Body of pancreas (tissue), 4 donors: Measurements from ENCODE around the gene SNRK. TPM values are rescaled to one million over a fixed set of nuclear protein-coding genes. Genes with fewer than 3 reads are reported as not detected.

Experiments used
- ATAC-seq: fragments of 150-250 bp; one replicate; pipeline ENCODE4 v1.9.1; 2016
- DNase-seq, 4 donors: peaks; one replicate each; pipeline ENCODE4 v3.0.0-alpha.2; 2019
- H3K27ac ChIP-seq, 4 donors: fragments of 200-600 bp; sonication (generic); 1 replicate in 3 of 4; 2 replicates in 1 of 4; pipeline versions ENCODE4 v1.5.1 to v1.6.1; 2016 to 2019; ENCODE audit warnings: mild to moderate bottlenecking in 1 of 4, mixed read lengths in 1 of 4, moderate library complexity in 1 of 4
- H3K27me3 ChIP-seq, 2 donors: fragments of 200-600 bp; sonication (generic); one replicate each; pipeline ENCODE4 v1.6.0; 2016; ENCODE audit warnings: mild to moderate bottlenecking in 1 of 2
- H3K36me3 ChIP-seq, 2 donors: fragments of 200-600 bp; sonication (generic); replicated peaks in 1 of 2; 2 replicates each; pipeline ENCODE4 v1.5.1; 2016; ENCODE audit warnings: low read depth in 2 of 2; ENCODE audit not compliant: insufficient read depth in 1 of 2
- H3K4me1 ChIP-seq: fragments of 200-600 bp; sonication (generic); one replicate; pipeline ENCODE4 v1.6.0; 2016
- H3K4me3 ChIP-seq, 2 donors: fragments of 200-600 bp; sonication (generic); 1 replicate in 1 of 2; 2 replicates in 1 of 2; pipeline ENCODE4 v1.5.1; 2016 to 2019
- H3K9me3 ChIP-seq, 3 donors: fragments of 200-600 bp; sonication (generic); 1 replicate in 2 of 3; 2 replicates in 1 of 3; pipeline ENCODE4 v1.5.1; 2016
- POLR2A ChIP-seq, 3 donors: fragments of 450-650 bp; IDR thresholded peaks; one replicate each; pipeline ENCODE4 v1.6.1; 2016; ENCODE audit warnings: antibody characterized with exemption in 3 of 3, mild to moderate bottlenecking in 2 of 3
- WGBS, 2 donors: methylation state at CpG; one replicate each; pipeline ENCODE4 v1.1.5; 2017; 5-methylcytosine and 5-hydroxymethylcytosine counted together
- intact Hi-C: fragments of 100-400 bp; cut with DNase I; formaldehyde crosslinking; loops from one replicate; pipeline ENCODE4 v1.15.1; 2023
- total RNA-seq, 2 donors: library from RNA; depleted of rRNA; stranded (reverse); fragments of >200 nt; gene quantifications; one replicate each; pipeline ENCODE4 v1.1.0, GENCODE V29; 2016
- TF ChIP-seq, protein P1 (sequence below), 7 experiments: fragments of 450-650 bp in 4 of 7; fragments of 200-600 bp in 3 of 7; sonication (generic) in 3 of 7; IDR thresholded peaks; one replicate each; pipeline ENCODE4 v1.5.1; 2016 to 2019; ENCODE audit warnings: antibody characterized with exemption in 7 of 7

Gene SNRK
- total RNA-seq, 2 donors from 2014 or later: 22.4 to 25.7 TPM

DNA sequence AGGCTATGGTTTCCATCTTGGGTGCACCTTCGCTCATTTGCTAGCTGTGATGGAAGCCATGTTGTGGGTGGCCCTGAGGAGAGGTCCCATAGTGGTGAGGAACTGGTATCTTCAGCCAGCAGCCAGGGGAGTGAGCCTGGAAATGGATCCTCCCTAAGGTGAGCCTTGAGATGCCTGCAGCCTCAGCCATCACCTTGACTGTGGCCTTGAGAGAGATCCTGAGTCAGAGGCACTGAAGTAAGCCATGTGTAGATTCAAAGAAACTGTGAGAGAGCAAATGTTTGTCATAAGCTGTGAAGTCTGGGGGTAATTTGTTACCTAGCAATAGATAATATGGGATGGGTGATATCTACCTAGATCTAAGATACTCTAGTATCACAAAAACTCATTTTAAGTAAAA lies 105.3 kb downstream of the SNRK start:
- ATAC-seq (no peak), DNase-seq (peak; percentile 23 to 57 (median 40))
- Histone ChIP-seq H3K4me3 (no peak overlapping the region), H3K36me3 (no peaks in the 10 kb centered on the region), H3K27ac (peak overlapping the region; percentile 80 to 92 (median 88)), H3K27me3 (no peaks in the 10 kb centered on the region), H3K4me1 (peaks cover 57% of the 10 kb centered on the region), H3K9me3 (no peaks in the 10 kb centered on the region)
- TF ChIP-seq, protein P1, sequence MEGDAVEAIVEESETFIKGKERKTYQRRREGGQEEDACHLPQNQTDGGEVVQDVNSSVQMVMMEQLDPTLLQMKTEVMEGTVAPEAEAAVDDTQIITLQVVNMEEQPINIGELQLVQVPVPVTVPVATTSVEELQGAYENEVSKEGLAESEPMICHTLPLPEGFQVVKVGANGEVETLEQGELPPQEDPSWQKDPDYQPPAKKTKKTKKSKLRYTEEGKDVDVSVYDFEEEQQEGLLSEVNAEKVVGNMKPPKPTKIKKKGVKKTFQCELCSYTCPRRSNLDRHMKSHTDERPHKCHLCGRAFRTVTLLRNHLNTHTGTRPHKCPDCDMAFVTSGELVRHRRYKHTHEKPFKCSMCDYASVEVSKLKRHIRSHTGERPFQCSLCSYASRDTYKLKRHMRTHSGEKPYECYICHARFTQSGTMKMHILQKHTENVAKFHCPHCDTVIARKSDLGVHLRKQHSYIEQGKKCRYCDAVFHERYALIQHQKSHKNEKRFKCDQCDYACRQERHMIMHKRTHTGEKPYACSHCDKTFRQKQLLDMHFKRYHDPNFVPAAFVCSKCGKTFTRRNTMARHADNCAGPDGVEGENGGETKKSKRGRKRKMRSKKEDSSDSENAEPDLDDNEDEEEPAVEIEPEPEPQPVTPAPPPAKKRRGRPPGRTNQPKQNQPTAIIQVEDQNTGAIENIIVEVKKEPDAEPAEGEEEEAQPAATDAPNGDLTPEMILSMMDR (IDR thresholded peaks at IDR 0.05): no peak
- TF ChIP-seq POLR2A (IDR thresholded peaks at IDR 0.05): no peak
- WGBS, 2 donors: 33 to 38% methylated on average over 1 of the region's 1 CpG
- intact Hi-C loops: no loop called here

DNA sequence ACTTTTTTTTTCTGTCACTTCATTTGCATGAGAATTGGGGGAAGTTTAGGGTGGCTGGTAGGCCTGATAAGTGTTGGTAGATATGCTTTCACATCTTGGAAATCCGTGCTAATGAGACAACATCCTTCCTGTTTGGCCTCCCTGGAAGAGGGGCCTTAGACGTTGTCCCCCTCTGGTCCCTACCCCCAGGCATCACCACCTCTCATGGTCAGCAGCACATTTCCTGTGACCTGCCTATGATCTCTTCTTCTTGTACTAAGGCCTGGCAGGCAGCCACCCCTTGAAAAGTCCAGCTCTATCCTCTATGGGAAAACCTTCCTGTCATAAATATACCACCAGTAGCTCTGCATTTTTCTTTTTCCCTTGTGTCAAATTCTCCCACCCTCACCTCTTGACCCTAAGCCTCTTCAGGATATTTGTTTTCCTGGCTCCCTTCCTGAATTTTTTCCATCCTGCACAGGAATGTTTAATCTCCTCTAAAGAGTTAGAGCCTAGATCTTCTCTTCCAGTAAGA lies 107.8 kb downstream of the SNRK start:
- intact Hi-C loops: no loop called here
- peak; percentile 41 to 65 (median 51) for DNase-seq
- H3K4me3 ChIP-seq: no peak overlapping the region
- TF ChIP-seq POLR2A (IDR thresholded peaks at IDR 0.05): no peak
- TF ChIP-seq, protein P1 (IDR thresholded peaks at IDR 0.05): no peak
- H3K27me3 ChIP-seq: no peaks in the 10 kb centered on the region
- no peaks in the 10 kb centered on the region for H3K9me3 ChIP-seq
- WGBS, 2 donors: 70 to 81% methylated on average over 2 of the region's 2 CpGs
- no peak for ATAC-seq
- peaks cover 33% of the 10 kb centered on the region for H3K4me1 ChIP-seq
- no peaks in the 10 kb centered on the region for H3K36me3 ChIP-seq
- H3K27ac ChIP-seq: no peak overlapping the region

DNA sequence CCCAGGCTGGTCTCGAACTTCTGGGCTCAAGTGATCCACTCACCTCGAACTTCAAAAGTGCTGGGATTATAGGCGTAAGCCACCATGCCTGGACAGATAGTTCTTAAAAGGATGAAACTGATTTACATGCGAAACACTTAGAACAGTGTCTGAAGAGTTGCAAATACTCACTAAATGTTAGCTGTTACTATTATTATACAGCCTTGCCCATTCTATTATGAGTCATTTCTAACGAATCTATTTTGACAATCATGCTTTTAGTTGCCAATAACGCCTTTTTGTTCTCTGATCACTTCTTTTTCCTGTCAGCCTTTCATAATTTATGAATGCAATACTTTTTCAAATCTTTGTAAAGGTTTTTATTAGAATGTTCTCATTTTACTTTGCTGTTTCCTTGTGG lies 112.7 kb downstream of the SNRK start:
- Histone ChIP-seq H3K9me3 (no peaks in the 10 kb centered on the region), H3K36me3 (no peaks in the 10 kb centered on the region), H3K4me3 (no peak overlapping the region), H3K4me1 (no peaks in the 10 kb centered on the region), H3K27ac (no peak overlapping the region), H3K27me3 (no peaks in the 10 kb centered on the region)
- 90 to 94% methylated on average over 6 of the region's 6 CpGs for WGBS, 2 donors
- ATAC-seq: no peak
- TF ChIP-seq, protein P1 (IDR thresholded peaks at IDR 0.05): no peak
- no peak for TF ChIP-seq POLR2A (IDR thresholded peaks at IDR 0.05)
- no peak for DNase-seq
- intact Hi-C loops: no loop called here

DNA sequence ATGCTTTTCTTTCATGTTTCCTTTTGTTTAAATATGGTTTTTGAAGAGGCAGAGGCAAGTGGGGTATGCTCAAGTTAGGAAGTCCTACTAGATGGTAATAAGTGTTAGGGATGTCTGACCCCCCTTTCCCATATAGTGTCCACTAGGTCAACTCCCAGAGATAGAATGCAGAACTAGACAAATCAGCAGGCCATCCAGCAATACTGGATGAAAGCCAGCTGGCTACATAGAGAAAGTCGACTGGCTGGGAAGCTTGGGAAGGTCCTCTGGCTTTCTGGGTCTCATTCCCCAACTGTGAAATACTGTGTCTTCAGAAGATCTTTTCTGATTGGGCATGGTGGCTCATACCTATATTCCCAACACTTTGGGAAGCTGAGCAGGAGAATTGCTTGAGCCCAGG lies 113.8 kb downstream of the SNRK start:
- intact Hi-C loops: no loop called here
- H3K27ac ChIP-seq: no peak overlapping the region
- no peak overlapping the region for H3K4me3 ChIP-seq
- no peaks in the 10 kb centered on the region for H3K4me1 ChIP-seq
- no peaks in the 10 kb centered on the region for H3K27me3 ChIP-seq
- H3K36me3 ChIP-seq: no peaks in the 10 kb centered on the region
- ATAC-seq (no peak), DNase-seq (no peak)
- TF ChIP-seq, protein P1 (IDR thresholded peaks at IDR 0.05): no peak
- no peak for TF ChIP-seq POLR2A (IDR thresholded peaks at IDR 0.05)
- no peaks in the 10 kb centered on the region for H3K9me3 ChIP-seq
- 46 to 71% methylated on average over 1 of the region's 1 CpG for WGBS, 2 donors

Other genes starting within 250 kb of the SNRK start
- gene POMGNT2, start 180.5 kb upstream of the SNRK start, total RNA-seq: 10 to 100 TPM; 11.5 to 13.7 TPM